A549 (cell line): ENCODE measurements around the gene IL18RAP. TPM values are rescaled to one million over a fixed set of nuclear protein-coding genes. Genes with fewer than 3 reads are reported as not detected.

Experiments
- ATAC-seq, 2 experiments: fragments of 200-7000 bp in 1 of 2; fragments of >200 bp in 1 of 2; cut with Nextera tagmentation in 1 of 2; cut with Tn5 transposase in 1 of 2; 3 replicates each; pipeline versions ENCODE4 v1.8.0 to v1.9.1; 2018 to 2020; ENCODE audit warnings: mild to moderate bottlenecking in 1 of 2, moderate library complexity in 1 of 2
- CTCF ChIA-PET: fragments of 300-600 bp; sonication (Branson Sonifier 250); formaldehyde crosslinking; extraction: SDS; loops from one replicate; lab custom pipeline; 2021; ENCODE audit warnings: antibody characterized with exemption, inconsistent platforms; lab: Yijun Ruan, JAX
- POLR2A ChIA-PET: fragments of 350-600 bp; formaldehyde crosslinking; extraction: SDS; loops from one replicate; lab custom pipeline; 2021; ENCODE audit warnings: antibody characterized with exemption, inconsistent platforms; lab: Yijun Ruan, JAX
- DNase-seq, 2 experiments: peaks; one replicate each; pipeline versions ENCODE4 v3.0.0 to v3.0.0-alpha.2; 2011 to 2016; ENCODE audit warnings: low read depth in 1 of 2, low spot score in 1 of 2
- FAIRE-seq: peaks from 2 replicates; lab custom pipeline; 2011; peaks lifted over from hg19 to GRCh38; lab: Jason Lieb, UNC
- H3K27ac ChIP-seq, 2 experiments: fragments of >200 bp; sonication (Bioruptor Twin); formaldehyde crosslinking; 3 replicates each; pipeline ENCODE4 v1.5.1; 2016 to 2017
- H3K4me1 ChIP-seq: fragments of >200 bp; sonication (Bioruptor Twin); formaldehyde crosslinking; 3 replicates; pipeline ENCODE4 v1.6.1; 2016
- H3K4me2 ChIP-seq: fragments of >200 bp; sonication (Bioruptor Twin); formaldehyde crosslinking; 3 replicates; pipeline ENCODE4 v1.6.1; 2016
- H3K4me3 ChIP-seq: fragments of >200 bp; sonication (Bioruptor Twin); formaldehyde crosslinking; 3 replicates; pipeline ENCODE4 v1.5.1; 2016
- H3K9me3 ChIP-seq: fragments of >200 bp; sonication (Bioruptor Twin); formaldehyde crosslinking; 3 replicates; pipeline ENCODE4 v1.6.1; 2016
- ATOH8 ChIP-seq: fragments of 250-450 bp; sonication (Bioruptor Pico); IDR thresholded peaks from 2 replicates; pipeline ENCODE4 v1.5.0; 2020; ENCODE audit warnings: low read depth, mild to moderate bottlenecking, moderate library complexity
- CBX8 ChIP-seq: fragments of 200-600 bp; sonication (generic); IDR thresholded peaks from 2 replicates; pipeline ENCODE4 v1.6.1; 2016
- CEBPB ChIP-seq, 2 experiments: fragments of >200 bp in 1 of 2; sonication (Bioruptor Twin) in 1 of 2; formaldehyde crosslinking in 1 of 2; IDR thresholded peaks; 2 replicates each; pipeline ENCODE4 v1.6.1; 2012 to 2016
- CHD4 ChIP-seq: fragments of 200-600 bp; sonication (generic); IDR thresholded peaks from 2 replicates; pipeline ENCODE4 v1.6.1; 2016; ENCODE audit warnings: antibody characterized with exemption, mild to moderate bottlenecking, borderline replicate concordance
- EHF ChIP-seq: fragments of 250-450 bp; sonication (Bioruptor Pico); IDR thresholded peaks from 2 replicates; pipeline ENCODE4 v1.5.0; 2020; ENCODE audit warnings: mild to moderate bottlenecking
- EHMT2 ChIP-seq: fragments of 200-600 bp; sonication (generic); IDR thresholded peaks from 2 replicates; pipeline ENCODE4 v1.6.1; 2016; ENCODE audit warnings: antibody characterized with exemption, low read depth, mild to moderate bottlenecking, moderate library complexity
- FOSB ChIP-seq: fragments of 250-450 bp; sonication (Bioruptor Pico); IDR thresholded peaks from 2 replicates; pipeline ENCODE4 v1.5.0; 2020; ENCODE audit warnings: mild to moderate bottlenecking, moderate library complexity
- FOSL2 ChIP-seq, 2 experiments: fragments of 450-650 bp in 1 of 2; fragments of >200 bp in 1 of 2; sonication (Bioruptor Twin) in 1 of 2; formaldehyde crosslinking; IDR thresholded peaks; 2 replicates each; pipeline versions ENCODE4 v1.5.0 to v1.6.1; 2016 to 2020; ENCODE audit warnings: mild to moderate bottlenecking in 1 of 2, moderate library complexity in 1 of 2
- FOXS1 ChIP-seq: fragments of 250-450 bp; sonication (Bioruptor Pico); IDR thresholded peaks from 2 replicates; pipeline ENCODE4 v1.5.0; 2020; ENCODE audit warnings: mild to moderate bottlenecking, moderate library complexity
- HDAC2 ChIP-seq: fragments of 200-600 bp; sonication (generic); IDR thresholded peaks from 2 replicates; pipeline ENCODE4 v1.6.1; 2016
- HOXB13 ChIP-seq: fragments of 250-450 bp; sonication (Bioruptor Pico); IDR thresholded peaks from 2 replicates; pipeline ENCODE4 v1.5.0; 2020; ENCODE audit warnings: low read depth, mild to moderate bottlenecking, moderate library complexity
- HOXB5 ChIP-seq: fragments of 250-450 bp; sonication (Bioruptor Pico); IDR thresholded peaks from 2 replicates; pipeline ENCODE4 v1.5.0; 2020; ENCODE audit warnings: mild to moderate bottlenecking, moderate library complexity
- KDM1A ChIP-seq: fragments of 200-600 bp; sonication (generic); IDR thresholded peaks from 2 replicates; pipeline ENCODE4 v1.6.1; 2016; ENCODE audit warnings: low read depth, mild to moderate bottlenecking
- MAZ ChIP-seq: fragments of 150-350 bp; IDR thresholded peaks from 2 replicates; pipeline ENCODE4 v1.6.1; 2014; ENCODE audit warnings: antibody characterized with exemption, low read depth, low read length, borderline replicate concordance
- MYC ChIP-seq: IDR thresholded peaks from 2 replicates; pipeline ENCODE4 v1.6.1; 2012; ENCODE audit warnings: mild to moderate bottlenecking, inconsistent platforms, low read length, improper control_type of control experiment, borderline replicate concordance
- NFE2L2 ChIP-seq: fragments of 150-350 bp; conservative IDR thresholded peaks from 2 replicates; pipeline ENCODE4 v1.6.1; 2014; ENCODE audit warnings: low read length
- PHF8 ChIP-seq: fragments of 200-600 bp; sonication (generic); IDR thresholded peaks from 2 replicates; pipeline ENCODE4 v1.6.1; 2016; ENCODE audit warnings: low read depth, mild to moderate bottlenecking, antibody characterized with exemption, moderate library complexity, borderline replicate concordance
- POLR2A ChIP-seq: IDR thresholded peaks from 2 replicates; pipeline ENCODE4 v1.6.1; 2012; ENCODE audit warnings: mild to moderate bottlenecking, low read length
- POLR2AphosphoS2 ChIP-seq: conservative IDR thresholded peaks from 2 replicates; pipeline ENCODE4 v1.6.1; 2012; ENCODE audit warnings: low read length, improper control_type of control experiment, inconsistent platforms
- RCOR1 ChIP-seq: fragments of 150-350 bp; IDR thresholded peaks from 2 replicates; pipeline ENCODE4 v1.6.1; 2014; ENCODE audit warnings: antibody characterized with exemption, low read length, low read depth
- REST ChIP-seq: fragments of 200-600 bp; sonication (generic); IDR thresholded peaks from 2 replicates; pipeline ENCODE4 v1.6.1; 2016; ENCODE audit warnings: antibody characterized with exemption, mild to moderate bottlenecking, moderate library complexity
- RFX5 ChIP-seq: fragments of 450-650 bp; IDR thresholded peaks from 2 replicates; pipeline ENCODE4 v1.7.1; 2014; ENCODE audit warnings: antibody characterized with exemption, mild to moderate bottlenecking, moderate library complexity
- SMC3 ChIP-seq: fragments of >200 bp; sonication (Bioruptor Twin); formaldehyde crosslinking; IDR thresholded peaks from 3 replicates; pipeline ENCODE4 v1.6.1; 2018; ENCODE audit warnings: inconsistent platforms
- SREBF2 ChIP-seq: fragments of 450-650 bp; IDR thresholded peaks from 2 replicates; pipeline ENCODE4 v1.6.1; 2014; ENCODE audit warnings: mild to moderate bottlenecking, moderate library complexity
- TP53 ChIP-seq: fragments of 250-450 bp; sonication (Bioruptor Pico); IDR thresholded peaks from 2 replicates; pipeline ENCODE4 v1.5.0; 2021; ENCODE audit warnings: mild to moderate bottlenecking, moderate library complexity
- USF2 ChIP-seq: fragments of 450-650 bp; IDR thresholded peaks from 2 replicates; pipeline ENCODE4 v1.6.1; 2014; ENCODE audit warnings: antibody characterized with exemption
- ZSCAN20 ChIP-seq: fragments of 250-450 bp; sonication (Bioruptor Pico); IDR thresholded peaks from 2 replicates; pipeline ENCODE4 v1.8.0; 2022; ENCODE audit warnings: mild to moderate bottlenecking, moderate library complexity
- WGBS: methylation state at CpG from one replicate; pipeline ENCODE4 v1.1.6; 2017; ENCODE audit errors: missing lambda C conversion rate; 5-methylcytosine and 5-hydroxymethylcytosine counted together
- polyA minus RNA-seq: library from RNA; depleted of rRNA, polyadenylated mRNA; stranded (reverse); fragments of >200 nt; gene quantifications from 2 replicates; pipeline ENCODE4 v1.2.3, GENCODE V29; 2011; rRNA and poly(A)+ RNA removed
- polyA plus RNA-seq, 4 experiments: library from polyadenylated mRNA; depleted of rRNA in 3 of 4; stranded (reverse); fragments of >200 nt; fragmentation: RNase III in 1 of 4; extraction: RNeasy Plus Mini Kit Qiagen cat#74134 plus additional on column Dnase treatment in 1 of 4; gene quantifications; 2 replicates in 3 of 4; 3 replicates in 1 of 4; pipeline ENCODE4 v1.2.3, GENCODE V29; 2011 to 2017

Gene IL18RAP
- 0.04 and 0.12 TPM in 2 replicates for polyA plus RNA-seq (2011; rRNA removed)
- polyA plus RNA-seq (2012; cell fraction: cytosol; rRNA removed) = not detected in 2 replicates
- 0.01 and 0.09 TPM in 2 replicates for polyA plus RNA-seq (2012; cell fraction: nucleus; rRNA removed)
- polyA plus RNA-seq (2017; fragmentation: RNase III; extraction: RNeasy Plus Mini Kit Qiagen cat#74134 plus additional on column Dnase treatment) = not detected in 3 replicates
- polyA minus RNA-seq = not detected in 2 replicates

GRCh38 chr2:102422910-102423309 lies at the start of gene IL18RAP:
Gene IL18RAP (plus strand): TSS chr2:102423160. CDS start chr2:102423278, 118 bp downstream.
- no peaks in the 10 kb centered on the region for H3K4me1 ChIP-seq
- no peak for FAIRE-seq
- TF ChIP-seq SREBF2 = no peak
- no peak for TF ChIP-seq CBX8
- TF ChIP-seq HDAC2 = no peak
- no peak for TF ChIP-seq HOXB13 (CRISPR knock-in tag)
- TF ChIP-seq FOSB (CRISPR knock-in tag) = no peak
- no peak for TF ChIP-seq ATOH8 (CRISPR knock-in tag)
- TF ChIP-seq CHD4 = no peak
- TF ChIP-seq PHF8 = no peak
- no peak for TF ChIP-seq TP53 (CRISPR knock-in tag)
- no peak for TF ChIP-seq MAZ
- TF ChIP-seq MYC = no peak
- no peak for TF ChIP-seq RCOR1
- ChIA-PET CTCF (interaction anchor here (1.2 kb wide), 1 partner anchor 539 kb away, joined by 3 read pairs; no protein-coding TSS in a partner anchor), POLR2A (no interaction called here)
- WGBS = 3% methylated on average over 3 of the region's 3 CpGs
- no peak for ATAC-seq
- H3K9me3 ChIP-seq = no peaks in the 10 kb centered on the region
- H3K4me3 ChIP-seq = no peak within 1 kb of the TSS
- no peak for DNase-seq
- no peak within 1 kb of the TSS for H3K4me2 ChIP-seq
- no peak within 1 kb of the TSS for H3K27ac ChIP-seq

GRCh38 chr2:102376052-102376591 lies 46.8 kb upstream of the IL18RAP start:
- ATAC-seq = no peak
- FAIRE-seq = no peak
- TF ChIP-seq HDAC2 = no peak
- no peak for TF ChIP-seq SMC3
- no peak for TF ChIP-seq FOXS1 (CRISPR knock-in tag)
- no peak for TF ChIP-seq ZSCAN20
- no peak for TF ChIP-seq HOXB5 (CRISPR knock-in tag)
- no peak for TF ChIP-seq RFX5
- TF ChIP-seq FOSL2 (IDR thresholded peaks at IDR 0.05) = no peak
- no peak for TF ChIP-seq FOSL2 (CRISPR knock-in tag; IDR thresholded peaks at IDR 0.05)
- no peak for TF ChIP-seq EHF (CRISPR knock-in tag)
- TF ChIP-seq KDM1A = no peak
- no peak for TF ChIP-seq USF2
- no peak for TF ChIP-seq CEBPB (IDR thresholded peaks at IDR 0.05)
- no peak for TF ChIP-seq PHF8
- TF ChIP-seq FOSB (CRISPR knock-in tag) = no peak
- TF ChIP-seq SREBF2 = no peak
- TF ChIP-seq EHMT2 = no peak
- no peak overlapping the region for H3K4me2 ChIP-seq
- H3K9me3 ChIP-seq = no peaks in the 10 kb centered on the region
- CTCF ChIA-PET = interaction anchor here (1.2 kb wide), 1 partner anchor 67 kb away, joined by 4 read pairs; no protein-coding TSS in a partner anchor
- H3K4me3 ChIP-seq = no peak overlapping the region
- no peak overlapping the region for H3K27ac ChIP-seq
- DNase-seq = no peak
- no peaks in the 10 kb centered on the region for H3K4me1 ChIP-seq
- WGBS = 44% methylated on average over 1 of the region's 1 CpG
- POLR2A ChIA-PET = no interaction called here

- no peak overlapping the region for H3K4me3 ChIP-seq
- H3K4me1 ChIP-seq = no peaks in the 10 kb centered on the region
- POLR2A ChIA-PET = no interaction called here
- DNase-seq (no peak), FAIRE-seq (no peak), ATAC-seq (no peak)
- peaks cover 10% of the 10 kb centered on the region; the same call in 2 of the 3 replicates for H3K9me3 ChIP-seq
- H3K27ac ChIP-seq = no peak overlapping the region
- CTCF ChIA-PET = interaction anchor here (1.1 kb wide), 1 partner anchor 11 kb away, joined by 3 read pairs; no protein-coding TSS in a partner anchor
- H3K4me2 ChIP-seq = no peak overlapping the region
- TF ChIP-seq REST (no peak), NFE2L2 (no peak), RFX5 (no peak), FOSL2 (IDR thresholded peaks at IDR 0.05) (no peak), FOSL2 (CRISPR knock-in tag; IDR thresholded peaks at IDR 0.05) (no peak), ATOH8 (CRISPR knock-in tag) (no peak), FOSB (CRISPR knock-in tag) (no peak), HDAC2 (no peak), KDM1A (no peak), POLR2A (no peak), TP53 (CRISPR knock-in tag) (no peak), POLR2AphosphoS2 (no peak)
Measured at GRCh38 chr2:102383722-102384121, 39.2 kb upstream of the IL18RAP start.
